ENCODE measurements around the gene CD247.

DNA sequence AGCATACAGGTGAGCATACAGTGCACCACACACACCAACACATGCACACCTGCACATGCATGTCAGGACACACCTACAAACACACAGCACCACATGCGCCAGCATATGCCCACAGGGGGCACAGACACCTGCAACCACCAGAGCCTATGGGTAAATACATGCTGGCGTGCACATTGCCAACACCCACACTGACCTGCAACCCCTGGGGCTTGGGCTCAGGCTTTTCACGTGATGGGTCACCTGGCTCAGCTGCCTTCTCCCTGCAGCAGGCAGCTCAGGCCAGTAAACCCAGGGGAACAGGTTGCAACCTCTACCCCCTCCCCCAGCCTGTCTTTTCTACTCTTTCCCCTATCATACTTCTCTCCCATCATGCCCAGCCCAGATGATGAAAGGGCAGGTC lies 8.1 kb downstream of the CD247 start:
- TF ChIP-seq, protein P1, sequence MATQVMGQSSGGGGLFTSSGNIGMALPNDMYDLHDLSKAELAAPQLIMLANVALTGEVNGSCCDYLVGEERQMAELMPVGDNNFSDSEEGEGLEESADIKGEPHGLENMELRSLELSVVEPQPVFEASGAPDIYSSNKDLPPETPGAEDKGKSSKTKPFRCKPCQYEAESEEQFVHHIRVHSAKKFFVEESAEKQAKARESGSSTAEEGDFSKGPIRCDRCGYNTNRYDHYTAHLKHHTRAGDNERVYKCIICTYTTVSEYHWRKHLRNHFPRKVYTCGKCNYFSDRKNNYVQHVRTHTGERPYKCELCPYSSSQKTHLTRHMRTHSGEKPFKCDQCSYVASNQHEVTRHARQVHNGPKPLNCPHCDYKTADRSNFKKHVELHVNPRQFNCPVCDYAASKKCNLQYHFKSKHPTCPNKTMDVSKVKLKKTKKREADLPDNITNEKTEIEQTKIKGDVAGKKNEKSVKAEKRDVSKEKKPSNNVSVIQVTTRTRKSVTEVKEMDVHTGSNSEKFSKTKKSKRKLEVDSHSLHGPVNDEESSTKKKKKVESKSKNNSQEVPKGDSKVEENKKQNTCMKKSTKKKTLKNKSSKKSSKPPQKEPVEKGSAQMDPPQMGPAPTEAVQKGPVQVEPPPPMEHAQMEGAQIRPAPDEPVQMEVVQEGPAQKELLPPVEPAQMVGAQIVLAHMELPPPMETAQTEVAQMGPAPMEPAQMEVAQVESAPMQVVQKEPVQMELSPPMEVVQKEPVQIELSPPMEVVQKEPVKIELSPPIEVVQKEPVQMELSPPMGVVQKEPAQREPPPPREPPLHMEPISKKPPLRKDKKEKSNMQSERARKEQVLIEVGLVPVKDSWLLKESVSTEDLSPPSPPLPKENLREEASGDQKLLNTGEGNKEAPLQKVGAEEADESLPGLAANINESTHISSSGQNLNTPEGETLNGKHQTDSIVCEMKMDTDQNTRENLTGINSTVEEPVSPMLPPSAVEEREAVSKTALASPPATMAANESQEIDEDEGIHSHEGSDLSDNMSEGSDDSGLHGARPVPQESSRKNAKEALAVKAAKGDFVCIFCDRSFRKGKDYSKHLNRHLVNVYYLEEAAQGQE (IDR thresholded peaks at IDR 0.05), result no peak
- no peak for TF ChIP-seq CBX2 (IDR thresholded peaks at IDR 0.05; ENCODE audit: borderline replicate concordance, low read depth)
- TF ChIP-seq, protein P2, sequence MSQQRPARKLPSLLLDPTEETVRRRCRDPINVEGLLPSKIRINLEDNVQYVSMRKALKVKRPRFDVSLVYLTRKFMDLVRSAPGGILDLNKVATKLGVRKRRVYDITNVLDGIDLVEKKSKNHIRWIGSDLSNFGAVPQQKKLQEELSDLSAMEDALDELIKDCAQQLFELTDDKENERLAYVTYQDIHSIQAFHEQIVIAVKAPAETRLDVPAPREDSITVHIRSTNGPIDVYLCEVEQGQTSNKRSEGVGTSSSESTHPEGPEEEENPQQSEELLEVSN (IDR thresholded peaks at IDR 0.05; ENCODE audit: borderline replicate concordance, low read depth), result no peak
- TF ChIP-seq POLR2A (IDR thresholded peaks at IDR 0.05; ENCODE audit: low read length), result no peak
- TF ChIP-seq, protein P3, sequence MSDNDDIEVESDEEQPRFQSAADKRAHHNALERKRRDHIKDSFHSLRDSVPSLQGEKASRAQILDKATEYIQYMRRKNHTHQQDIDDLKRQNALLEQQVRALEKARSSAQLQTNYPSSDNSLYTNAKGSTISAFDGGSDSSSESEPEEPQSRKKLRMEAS (IDR thresholded peaks at IDR 0.05), result no peak
- no peak for TF ChIP-seq MAFK (IDR thresholded peaks at IDR 0.05; ENCODE audit: partially characterized antibody)
- no peak for TF ChIP-seq JUNB (IDR thresholded peaks at IDR 0.05)
- no peak for TF ChIP-seq EHF (CRISPR knock-in tag; IDR thresholded peaks at IDR 0.05)
- TF ChIP-seq RFX5 (IDR thresholded peaks at IDR 0.05), result no peak
- no peak for TF ChIP-seq MYC (IDR thresholded peaks at IDR 0.05; ENCODE audit: borderline replicate concordance, low read length)
- TF ChIP-seq EP300 (IDR thresholded peaks at IDR 0.05), result no peak
